Thyroid gland (tissue), 4 donors: ENCODE measurements around the gene RTKN. TPM values are rescaled to one million over a fixed set of nuclear protein-coding genes. Genes with fewer than 3 reads are reported as not detected.

Experiments used
- DNase-seq, 2 donors: peaks; one replicate each; pipeline ENCODE4 v3.0.0-alpha.2; 2019
- H3K27ac ChIP-seq, 3 donors: fragments of 200-600 bp; sonication (generic); 1 replicate in 2 of 3; 2 replicates in 1 of 3; pipeline ENCODE4 v1.5.1; 2016 to 2019; ENCODE audit warnings: mild to moderate bottlenecking in 1 of 3, moderate library complexity in 1 of 3
- H3K27me3 ChIP-seq: fragments of 200-600 bp; sonication (generic); one replicate; pipeline ENCODE4 v1.5.1; 2019
- H3K36me3 ChIP-seq, 2 donors: fragments of 200-600 bp; sonication (generic); one replicate each; pipeline ENCODE4 v1.5.1; 2016 to 2019
- H3K4me1 ChIP-seq, 2 donors: fragments of 200-600 bp; sonication (generic); one replicate each; pipeline ENCODE4 v1.5.1; 2017 to 2019
- H3K4me3 ChIP-seq, 3 donors: fragments of 200-600 bp; sonication (generic); replicated peaks in 1 of 3; 1 replicate in 2 of 3; 2 replicates in 1 of 3; pipeline ENCODE4 v1.5.1; 2016; ENCODE audit warnings: mild to moderate bottlenecking in 1 of 3
- H3K9me3 ChIP-seq: fragments of 200-600 bp; sonication (generic); one replicate; pipeline ENCODE4 v1.5.1; 2017
- CTCF ChIP-seq, 6 experiments: fragments of 200-600 bp in 3 of 6; fragments of 450-650 bp in 3 of 6; sonication (generic) in 3 of 6; IDR thresholded peaks; one replicate each; pipeline ENCODE4 v1.5.1; 2016 to 2019; ENCODE audit warnings: antibody characterized with exemption in 6 of 6, mild to moderate bottlenecking in 2 of 6, inconsistent platforms in 1 of 6, moderate library complexity in 1 of 6
- POLR2A ChIP-seq, 2 donors: fragments of 450-650 bp; IDR thresholded peaks; one replicate each; pipeline ENCODE4 v1.6.1; 2017; ENCODE audit warnings: antibody characterized with exemption in 2 of 2, mild to moderate bottlenecking in 2 of 2, moderate library complexity in 1 of 2
- WGBS, 2 donors: methylation state at CpG; one replicate each; pipeline ENCODE4 v1.1.5; 2017; 5-methylcytosine and 5-hydroxymethylcytosine counted together
- intact Hi-C: fragments of 100-400 bp; cut with DNase I; formaldehyde crosslinking; loops from one replicate; pipeline ENCODE4 v1.15.1; 2023
- total RNA-seq, 4 donors: library from RNA; depleted of rRNA; stranded (reverse); fragments of >200 nt; gene quantifications; one replicate each; pipeline ENCODE4 v1.2.3, GENCODE V29; 2016

The RTKN gene
- total RNA-seq, 4 donors from 2014 or later: 24.5 to 41.9 (median 35.6) TPM

- no peaks in the 10 kb centered on the region for H3K9me3 ChIP-seq
- TF ChIP-seq CTCF (IDR thresholded peaks at IDR 0.05) (peak; percentile 52 to 95 (median 88)), POLR2A (IDR thresholded peaks at IDR 0.05) (peak in 1 of 2 donors; percentile 54)
- H3K36me3 ChIP-seq: peaks cover 0 to 8% of the 10 kb centered on the region in 2 donors
- H3K27ac ChIP-seq: peak within 1 kb of the TSS; percentile 38 to 91 (median 87)
- intact Hi-C loops: no loop called here
- peaks cover 22 to 27% of the 10 kb centered on the region in 2 donors for H3K4me1 ChIP-seq
- DNase-seq: peak; percentile 97 to 98
- no peaks in the 10 kb centered on the region for H3K27me3 ChIP-seq
- H3K4me3 ChIP-seq: peak within 1 kb of the TSS; percentile 49 to 87 (median 84)
- 1% methylated on average over 30 to 38 of the region's 50 CpGs for whole genome bisulfite sequencing, 2 donors
These were observed 41.3 kb upstream of the RTKN start, which contains the start of the genes CCDC142 and TTC31 for GRCh38 chr2:74482801-74483674. TSS of gene CCDC142 (minus strand) at chr2:74482998. CDS start at chr2:74482837, 161 bp downstream. TSS of gene TTC31 (plus strand) at chr2:74483081. CDS start at chr2:74483096, 15 bp downstream.

GRCh38 chr2:74481961-74482800 lies 40.4 kb upstream of the RTKN start:
- DNase-seq: no peak
- 0% methylated on average over 2 of the region's 80 CpGs; no CpG with 5 or more reads in 1 of the 2 donors for WGBS, 2 donors
- Histone ChIP-seq H3K9me3 (no peaks in the 10 kb centered on the region), H3K4me1 (peaks cover 22 to 27% of the 10 kb centered on the region in 2 donors), H3K27ac (peak overlapping the region; percentile 38 to 91 (median 87)), H3K36me3 (peaks cover 0 to 8% of the 10 kb centered on the region in 2 donors), H3K4me3 (peak overlapping the region; percentile 49 to 87 (median 84)), H3K27me3 (no peaks in the 10 kb centered on the region)
- no peak for TF ChIP-seq POLR2A (IDR thresholded peaks at IDR 0.05)
- TF ChIP-seq CTCF (IDR thresholded peaks at IDR 0.05): no peak
- intact Hi-C loops: no loop called here

- WGBS, 2 donors: 55 to 77% methylated on average over 2 of the region's 3 CpGs
- DNase-seq: no peak
- TF ChIP-seq CTCF (IDR thresholded peaks at IDR 0.05) (no peak), POLR2A (IDR thresholded peaks at IDR 0.05) (no peak)
- Histone ChIP-seq H3K4me1 (peaks cover 22 to 27% of the 10 kb centered on the region in 2 donors), H3K36me3 (peaks cover 0 to 8% of the 10 kb centered on the region in 2 donors), H3K4me3 (peak overlapping the region in 1 of 3 donors; percentile 87), H3K27me3 (no peaks in the 10 kb centered on the region), H3K9me3 (no peaks in the 10 kb centered on the region), H3K27ac (no peak overlapping the region)
- intact Hi-C loops: no loop called here
These were observed 39.7 kb upstream of the RTKN start for GRCh38 chr2:74481431-74481830.

GRCh38 chr2:74474899-74475298 lies 33.2 kb upstream of the RTKN start:
- intact Hi-C loops: no loop called here
- no peak for DNase-seq
- WGBS, 2 donors: 90 to 91% methylated on average over 5 of the region's 5 CpGs

More at GRCh38 chr2:74474899-74475298, 33.2 kb upstream of the RTKN start:
- no peaks in the 10 kb centered on the region for H3K9me3 ChIP-seq
- H3K4me3 ChIP-seq: no peak overlapping the region
- peaks cover 5 to 16% of the 10 kb centered on the region in 2 donors for H3K4me1 ChIP-seq
- peaks cover 14 to 16% of the 10 kb centered on the region in 2 donors for H3K36me3 ChIP-seq
- TF ChIP-seq CTCF (IDR thresholded peaks at IDR 0.05) (no peak), POLR2A (IDR thresholded peaks at IDR 0.05) (no peak)
- no peaks in the 10 kb centered on the region for H3K27me3 ChIP-seq
- H3K27ac ChIP-seq: no peak overlapping the region
